Ascending aorta (tissue), 2 donors: ENCODE results near the gene PELI1. TPM values are rescaled to one million over a fixed set of nuclear protein-coding genes. Genes with fewer than 3 reads are reported as not detected.

Experiments
- DNase-seq, 2 donors: peaks; one replicate each; pipeline ENCODE4 v3.0.0-alpha.2; 2019; ENCODE audit warnings: low spot score in 2 of 2
- H3K27ac ChIP-seq, 2 donors: fragments of 200-600 bp; sonication (generic); one replicate each; pipeline ENCODE4 v1.5.1; 2016 to 2017; ENCODE audit warnings: mild to moderate bottlenecking in 1 of 2
- H3K27me3 ChIP-seq: fragments of 200-600 bp; sonication (generic); one replicate; pipeline ENCODE4 v1.5.1; 2017
- H3K36me3 ChIP-seq, 2 donors: fragments of 200-600 bp; sonication (generic); one replicate each; pipeline ENCODE4 v1.5.1; 2016
- H3K4me1 ChIP-seq, 2 donors: fragments of 200-600 bp; sonication (generic); one replicate each; pipeline ENCODE4 v1.5.1; 2016 to 2017; ENCODE audit warnings: mild to moderate bottlenecking in 1 of 2
- H3K4me3 ChIP-seq, 2 donors: fragments of 200-600 bp; sonication (generic); one replicate each; pipeline ENCODE4 v1.5.1; 2016 to 2017; ENCODE audit warnings: mild to moderate bottlenecking in 1 of 2
- H3K9me3 ChIP-seq, 2 donors: fragments of 200-600 bp; sonication (generic); one replicate each; pipeline ENCODE4 v1.5.1; 2016
- CTCF ChIP-seq, 3 experiments: fragments of 200-600 bp in 2 of 3; fragments of 450-650 bp in 1 of 3; sonication (generic) in 2 of 3; IDR thresholded peaks; one replicate each; pipeline ENCODE4 v1.5.1; 2016 to 2019; ENCODE audit warnings: antibody characterized with exemption in 3 of 3, mild to moderate bottlenecking in 1 of 3, moderate library complexity in 1 of 3
- intact Hi-C: fragments of 100-400 bp; cut with DNase I; formaldehyde crosslinking; loops from one replicate; pipeline ENCODE4 v1.15.1; 2023
- total RNA-seq: library from RNA; depleted of rRNA; stranded (reverse); fragments of >200 nt; gene quantifications from one replicate; pipeline ENCODE4 v1.1.0, GENCODE V29; 2016

The PELI1 gene
- total RNA-seq, 1 donor from 2014 or later = 140 TPM

- peaks cover 21 to 32% of the 10 kb centered on the region in 2 donors for H3K36me3 ChIP-seq
These were observed 50.9 kb downstream of the PELI1 start for GRCh38 chr2:64093341-64093740.

GRCh38 chr2:64092502-64092901, 51.7 kb downstream of the PELI1 start:
- Histone ChIP-seq H3K27me3 (no peaks in the 10 kb centered on the region), H3K4me1 (no peaks in the 10 kb centered on the region), H3K9me3 (no peaks in the 10 kb centered on the region), H3K4me3 (no peak overlapping the region), H3K27ac (no peak overlapping the region), H3K36me3 (peaks cover 21 to 32% of the 10 kb centered on the region in 2 donors)
- no peak for DNase-seq
- intact Hi-C loops = no loop called here
- no peak for TF ChIP-seq CTCF (IDR thresholded peaks at IDR 0.05)

More at GRCh38 chr2:64093341-64093740, 50.9 kb downstream of the PELI1 start:
- intact Hi-C loops = no loop called here
- TF ChIP-seq CTCF (IDR thresholded peaks at IDR 0.05) = no peak
- DNase-seq = no peak
- Histone ChIP-seq H3K4me1 (no peaks in the 10 kb centered on the region), H3K4me3 (no peak overlapping the region), H3K27me3 (no peaks in the 10 kb centered on the region), H3K27ac (no peak overlapping the region), H3K9me3 (no peaks in the 10 kb centered on the region)

- Histone ChIP-seq H3K36me3 (peaks cover 10 to 14% of the 10 kb centered on the region in 2 donors), H3K9me3 (no peaks in the 10 kb centered on the region), H3K27me3 (no peaks in the 10 kb centered on the region), H3K4me1 (no peaks in the 10 kb centered on the region), H3K27ac (no peak overlapping the region), H3K4me3 (no peak overlapping the region)
- TF ChIP-seq CTCF (IDR thresholded peaks at IDR 0.05) = no peak
- intact Hi-C loops = no loop called here
- no peak for DNase-seq
These were observed 54.0 kb downstream of the PELI1 start for GRCh38 chr2:64090264-64090663.

- intact Hi-C loops = no loop called here
- no peak overlapping the region for H3K4me3 ChIP-seq
- H3K36me3 ChIP-seq = no peaks in the 10 kb centered on the region
- TF ChIP-seq CTCF (IDR thresholded peaks at IDR 0.05) = no peak
- H3K9me3 ChIP-seq = no peaks in the 10 kb centered on the region
- no peaks in the 10 kb centered on the region for H3K27me3 ChIP-seq
- no peak overlapping the region for H3K27ac ChIP-seq
- no peaks in the 10 kb centered on the region for H3K4me1 ChIP-seq
- DNase-seq = no peak
These were observed 57.7 kb downstream of the PELI1 start for GRCh38 chr2:64086347-64087082.

- no peaks in the 10 kb centered on the region for H3K4me1 ChIP-seq
- intact Hi-C loops = no loop called here
- H3K27me3 ChIP-seq = no peaks in the 10 kb centered on the region
- H3K4me3 ChIP-seq = no peak overlapping the region
- H3K9me3 ChIP-seq = no peaks in the 10 kb centered on the region
- H3K36me3 ChIP-seq = no peaks in the 10 kb centered on the region
- H3K27ac ChIP-seq = no peak overlapping the region
- no peak for TF ChIP-seq CTCF (IDR thresholded peaks at IDR 0.05)
- DNase-seq = no peak
These were observed 58.3 kb downstream of the PELI1 start for GRCh38 chr2:64085936-64086335.
